ENCODE measurements around the gene PDRG1. TPM values are rescaled to one million over a fixed set of nuclear protein-coding genes. Genes with fewer than 3 reads are reported as not detected.

The PDRG1 gene
- total RNA-seq, 1 experiment from 2014 or later = 48.2 TPM

DNA sequence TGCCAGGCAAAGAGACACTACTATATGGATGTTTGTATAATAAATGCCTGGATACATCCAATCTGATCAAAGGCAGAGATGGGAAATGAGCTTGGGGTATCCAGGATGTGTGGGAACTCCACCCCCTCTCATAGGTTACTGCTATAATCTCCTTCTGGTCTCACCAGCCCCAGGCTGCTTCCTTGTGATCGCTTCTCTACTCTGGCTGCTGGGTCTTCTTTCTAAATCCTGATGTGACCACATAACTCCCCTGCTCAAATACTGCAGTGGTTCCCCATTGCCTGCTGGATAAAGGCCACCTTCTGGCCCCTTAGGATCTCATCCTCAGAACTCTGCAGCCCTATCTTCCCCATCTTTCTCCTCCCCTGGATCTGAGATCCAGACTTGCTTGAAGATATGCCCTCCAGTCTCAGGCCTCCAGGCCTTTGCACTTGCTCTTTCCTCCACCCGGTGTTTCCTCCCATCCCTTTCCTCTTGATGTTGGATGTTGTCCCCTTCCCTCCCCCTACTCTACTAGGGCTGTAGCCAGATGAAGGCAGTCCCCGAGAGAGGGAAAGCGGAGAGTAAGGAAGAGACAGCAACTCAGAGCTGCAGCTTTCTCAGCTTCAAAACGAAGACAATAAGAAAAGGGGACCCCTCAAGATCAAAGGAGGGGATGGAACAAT, 15.3 kb upstream of the PDRG1 start:
- POLR2A ChIA-PET = interaction anchor here (0.6 kb wide), 1 partner anchor 18 kb away, joined by 3 read pairs; no protein-coding TSS in a partner anchor
- in situ Hi-C loops (cut with HindIII; ENCODE audit: low pct_unique_long_range_greater_than_20kb, low sequenced_read_pairs) = no loop called here
- peaks cover 55% of the 10 kb centered on the region for H3K4me1 ChIP-seq (ENCODE audit: control insufficient read depth, insufficient read depth, low read length)

DNA sequence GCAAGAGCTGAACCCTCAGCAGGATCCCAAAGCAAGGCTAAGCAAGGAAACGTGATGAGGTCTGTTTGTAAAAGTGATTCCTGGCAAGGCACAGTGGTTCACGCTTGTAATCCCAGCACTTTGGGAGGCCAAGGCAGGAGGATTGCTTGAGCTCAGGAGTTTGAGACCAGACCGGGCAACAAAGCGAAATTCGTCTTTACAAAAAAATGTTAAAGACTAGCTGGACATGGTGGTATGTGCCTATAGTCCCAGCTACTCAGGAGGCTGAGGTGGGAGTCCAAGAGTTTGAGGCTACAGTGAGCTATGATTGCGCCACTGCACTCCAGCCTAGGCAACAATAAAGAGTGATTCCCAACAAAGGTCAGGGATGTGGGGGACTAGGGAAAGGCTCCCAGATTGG, 12.0 kb upstream of the PDRG1 start:
- H3K36me3 ChIP-seq (ENCODE audit: control insufficient read depth, insufficient read depth, low read length) = no peaks in the 10 kb centered on the region
- H3K9me3 ChIP-seq (ENCODE audit: control insufficient read depth, insufficient read depth, low read depth, low read length) = no peaks in the 10 kb centered on the region
- H3K4me3 ChIP-seq (ENCODE audit: low read depth in 2 of 2, low read length in 2 of 2) = no peak overlapping the region
- TF ChIP-seq TCF7L2 (IDR thresholded peaks at IDR 0.05; ENCODE audit: low read depth, low read length) (no peak), POLR2AphosphoS5 (IDR thresholded peaks at IDR 0.05; ENCODE audit: low read depth, low read length) (no peak), SIN3A (IDR thresholded peaks at IDR 0.05; ENCODE audit: borderline replicate concordance, insufficient read depth, low read depth, low read length) (no peak)
- TF ChIP-seq, protein P1, sequence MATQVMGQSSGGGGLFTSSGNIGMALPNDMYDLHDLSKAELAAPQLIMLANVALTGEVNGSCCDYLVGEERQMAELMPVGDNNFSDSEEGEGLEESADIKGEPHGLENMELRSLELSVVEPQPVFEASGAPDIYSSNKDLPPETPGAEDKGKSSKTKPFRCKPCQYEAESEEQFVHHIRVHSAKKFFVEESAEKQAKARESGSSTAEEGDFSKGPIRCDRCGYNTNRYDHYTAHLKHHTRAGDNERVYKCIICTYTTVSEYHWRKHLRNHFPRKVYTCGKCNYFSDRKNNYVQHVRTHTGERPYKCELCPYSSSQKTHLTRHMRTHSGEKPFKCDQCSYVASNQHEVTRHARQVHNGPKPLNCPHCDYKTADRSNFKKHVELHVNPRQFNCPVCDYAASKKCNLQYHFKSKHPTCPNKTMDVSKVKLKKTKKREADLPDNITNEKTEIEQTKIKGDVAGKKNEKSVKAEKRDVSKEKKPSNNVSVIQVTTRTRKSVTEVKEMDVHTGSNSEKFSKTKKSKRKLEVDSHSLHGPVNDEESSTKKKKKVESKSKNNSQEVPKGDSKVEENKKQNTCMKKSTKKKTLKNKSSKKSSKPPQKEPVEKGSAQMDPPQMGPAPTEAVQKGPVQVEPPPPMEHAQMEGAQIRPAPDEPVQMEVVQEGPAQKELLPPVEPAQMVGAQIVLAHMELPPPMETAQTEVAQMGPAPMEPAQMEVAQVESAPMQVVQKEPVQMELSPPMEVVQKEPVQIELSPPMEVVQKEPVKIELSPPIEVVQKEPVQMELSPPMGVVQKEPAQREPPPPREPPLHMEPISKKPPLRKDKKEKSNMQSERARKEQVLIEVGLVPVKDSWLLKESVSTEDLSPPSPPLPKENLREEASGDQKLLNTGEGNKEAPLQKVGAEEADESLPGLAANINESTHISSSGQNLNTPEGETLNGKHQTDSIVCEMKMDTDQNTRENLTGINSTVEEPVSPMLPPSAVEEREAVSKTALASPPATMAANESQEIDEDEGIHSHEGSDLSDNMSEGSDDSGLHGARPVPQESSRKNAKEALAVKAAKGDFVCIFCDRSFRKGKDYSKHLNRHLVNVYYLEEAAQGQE (IDR thresholded peaks at IDR 0.05; ENCODE audit: insufficient read depth in 1 of 2, low read depth in 2 of 2, low read length in 1 of 2) = no peak
- TF ChIP-seq, protein P2, sequence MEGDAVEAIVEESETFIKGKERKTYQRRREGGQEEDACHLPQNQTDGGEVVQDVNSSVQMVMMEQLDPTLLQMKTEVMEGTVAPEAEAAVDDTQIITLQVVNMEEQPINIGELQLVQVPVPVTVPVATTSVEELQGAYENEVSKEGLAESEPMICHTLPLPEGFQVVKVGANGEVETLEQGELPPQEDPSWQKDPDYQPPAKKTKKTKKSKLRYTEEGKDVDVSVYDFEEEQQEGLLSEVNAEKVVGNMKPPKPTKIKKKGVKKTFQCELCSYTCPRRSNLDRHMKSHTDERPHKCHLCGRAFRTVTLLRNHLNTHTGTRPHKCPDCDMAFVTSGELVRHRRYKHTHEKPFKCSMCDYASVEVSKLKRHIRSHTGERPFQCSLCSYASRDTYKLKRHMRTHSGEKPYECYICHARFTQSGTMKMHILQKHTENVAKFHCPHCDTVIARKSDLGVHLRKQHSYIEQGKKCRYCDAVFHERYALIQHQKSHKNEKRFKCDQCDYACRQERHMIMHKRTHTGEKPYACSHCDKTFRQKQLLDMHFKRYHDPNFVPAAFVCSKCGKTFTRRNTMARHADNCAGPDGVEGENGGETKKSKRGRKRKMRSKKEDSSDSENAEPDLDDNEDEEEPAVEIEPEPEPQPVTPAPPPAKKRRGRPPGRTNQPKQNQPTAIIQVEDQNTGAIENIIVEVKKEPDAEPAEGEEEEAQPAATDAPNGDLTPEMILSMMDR (IDR thresholded peaks at IDR 0.05) = no peak
- no TSS peak for BruUV-seq (replicated peaks)
- ChIA-PET CTCF (interaction anchor here (0.5 to 1.3 kb wide), 2 partner anchors 12 to 391 kb away, joined by 6 to 9 read pairs; partner anchors contain the start of gene PDRG1), POLR2A (interaction anchor here (0.5 kb wide), 1 partner anchor 90 kb away, joined by 15 read pairs; no protein-coding TSS in a partner anchor)
- H3K4me1 ChIP-seq (ENCODE audit: control insufficient read depth, insufficient read depth, low read length) = peaks cover 24% of the 10 kb centered on the region
- peak overlapping the region; percentile 24; the same call in 1 of the 2 replicates for H3K27ac ChIP-seq (ENCODE audit: low read length)
- DNase-seq (ENCODE audit: low read depth, low spot score) (no peak), ATAC-seq (no peak)
- in situ Hi-C loops (cut with HindIII; ENCODE audit: low pct_unique_long_range_greater_than_20kb, low sequenced_read_pairs) = no loop called here
- intact Hi-C loops (cut with micrococcal nuclease; ENCODE audit: unreplicated experiment) = no loop called here
- H3K27me3 ChIP-seq (ENCODE audit: control insufficient read depth, insufficient read depth, low read length) = peaks cover 6% of the 10 kb centered on the region

More for the DNA sequence above, 15.3 kb upstream of the PDRG1 start:
- CTCF ChIA-PET = interaction anchor here (0.7 to 0.9 kb wide), 2 partner anchors 51 to 115 kb away, joined by 3 to 4 read pairs; no protein-coding TSS in a partner anchor
- no peaks in the 10 kb centered on the region for H3K9me3 ChIP-seq (ENCODE audit: control insufficient read depth, insufficient read depth, low read depth, low read length)
- H3K27ac ChIP-seq (ENCODE audit: low read length) = peak overlapping the region; percentile 57
- no peak overlapping the region for H3K4me3 ChIP-seq (ENCODE audit: low read depth in 2 of 2, low read length in 2 of 2)
- H3K27me3 ChIP-seq (ENCODE audit: control insufficient read depth, insufficient read depth, low read length) = peaks cover 9% of the 10 kb centered on the region
- DNase-seq (ENCODE audit: low read depth, low spot score) = no peak
- TF ChIP-seq, protein P2 (IDR thresholded peaks at IDR 0.05) = no peak
- TF ChIP-seq TCF7L2 (IDR thresholded peaks at IDR 0.05; ENCODE audit: low read depth, low read length) (0 out of 2 replicates have a peak, but pooled peaks have one; percentile 32), SIN3A (IDR thresholded peaks at IDR 0.05; ENCODE audit: borderline replicate concordance, insufficient read depth, low read depth, low read length) (no peak), POLR2AphosphoS5 (IDR thresholded peaks at IDR 0.05; ENCODE audit: low read depth, low read length) (no peak)
- TF ChIP-seq, protein P1 (IDR thresholded peaks at IDR 0.05; ENCODE audit: insufficient read depth in 1 of 2, low read depth in 2 of 2, low read length in 1 of 2) = peak; percentile 15 to 35
- ATAC-seq = no peak
- H3K36me3 ChIP-seq (ENCODE audit: control insufficient read depth, insufficient read depth, low read length) = no peaks in the 10 kb centered on the region
- BruUV-seq (replicated peaks) = no TSS peak
- intact Hi-C loops (cut with micrococcal nuclease; ENCODE audit: unreplicated experiment) = no loop called here
